ENCODE measurements around the gene EHD4.

The EHD4 gene

GRCh38 chr15:41961595-41962202, 10.7 kb downstream of the EHD4 start:
- no peak for DNase-seq (ENCODE audit: extremely low read depth, low read depth)
- TF ChIP-seq CTCF (IDR thresholded peaks at IDR 0.05; ENCODE audit: low read depth, low read length) = no peak

GRCh38 chr15:41961001-41961518, 11.3 kb downstream of the EHD4 start:
- no peak for DNase-seq (ENCODE audit: extremely low read depth, low read depth)
- no peak for TF ChIP-seq CTCF (IDR thresholded peaks at IDR 0.05; ENCODE audit: low read depth, low read length)

- no peak for DNase-seq (ENCODE audit: extremely low read depth, low read depth)
- no peak for TF ChIP-seq CTCF (IDR thresholded peaks at IDR 0.05; ENCODE audit: low read depth, low read length)
These were observed 14.3 kb downstream of the EHD4 start for GRCh38 chr15:41958002-41958420.

- no peak for DNase-seq (ENCODE audit: extremely low read depth, low read depth)
- no peak for TF ChIP-seq CTCF (IDR thresholded peaks at IDR 0.05; ENCODE audit: low read depth, low read length)
These were observed 15.1 kb downstream of the EHD4 start for GRCh38 chr15:41957021-41957897.

- TF ChIP-seq CTCF (IDR thresholded peaks at IDR 0.05; ENCODE audit: low read depth, low read length) = no peak
- no peak for DNase-seq (ENCODE audit: extremely low read depth, low read depth)
These were observed 16.4 kb downstream of the EHD4 start for GRCh38 chr15:41955807-41956525.

- TF ChIP-seq CTCF (IDR thresholded peaks at IDR 0.05; ENCODE audit: low read depth, low read length) = no peak
These were observed 17.3 kb downstream of the EHD4 start for GRCh38 chr15:41955100-41955499.

More at GRCh38 chr15:41955100-41955499, 17.3 kb downstream of the EHD4 start:
- DNase-seq (ENCODE audit: extremely low read depth, low read depth) = no peak

Data from AG09319 (cell line).